Upper lobe of left lung (tissue), 6 donors: ENCODE data around the gene NRXN3. TPM values are rescaled to one million over a fixed set of nuclear protein-coding genes. Genes with fewer than 3 reads are reported as not detected.

ENCODE experiments used
- ATAC-seq, 2 donors: fragments of 200-7000 bp; cut with Tn5 transposase; one replicate each; pipeline ENCODE4 v1.9.1; 2022; ENCODE audit warnings: mild to moderate bottlenecking in 2 of 2, moderate library complexity in 2 of 2; ENCODE audit not compliant: low FRiP score in 2 of 2
- DNase-seq, 2 donors: peaks; one replicate each; pipeline ENCODE4 v3.0.0-alpha.2; 2019 to 2020
- H3K27ac ChIP-seq, 4 donors: fragments of 200-600 bp; sonication (generic); one replicate each; pipeline ENCODE4 v1.5.1; 2016 to 2019
- H3K27me3 ChIP-seq, 4 donors: fragments of 200-600 bp; sonication (generic); one replicate each; pipeline ENCODE4 v1.5.1; 2017 to 2019
- H3K36me3 ChIP-seq, 4 donors: fragments of 200-600 bp; sonication (generic); one replicate each; pipeline ENCODE4 v1.5.1; 2016 to 2019
- H3K4me1 ChIP-seq, 4 donors: fragments of 200-600 bp; sonication (generic); one replicate each; pipeline ENCODE4 v1.5.1; 2018 to 2019
- H3K4me3 ChIP-seq, 4 donors: fragments of 200-600 bp; sonication (generic); one replicate each; pipeline ENCODE4 v1.5.1; 2017 to 2019; ENCODE audit warnings: mild to moderate bottlenecking in 2 of 4, moderate library complexity in 1 of 4
- H3K9me3 ChIP-seq, 4 donors: fragments of 200-600 bp; sonication (generic); one replicate each; pipeline ENCODE4 v1.5.1; 2018 to 2019
- EP300 ChIP-seq, 4 donors: sonication (generic); formaldehyde crosslinking; IDR thresholded peaks; one replicate each; pipeline ENCODE4 v1.5.1; 2017; ENCODE audit warnings: antibody characterized with exemption in 4 of 4, control low read depth in 2 of 4
- POLR2A ChIP-seq, 4 donors: fragments of 450-650 bp; IDR thresholded peaks; one replicate each; pipeline ENCODE4 v1.5.1; 2016 to 2017; ENCODE audit warnings: antibody characterized with exemption in 4 of 4, mild to moderate bottlenecking in 2 of 4
- POLR2AphosphoS5 ChIP-seq, 2 donors: sonication (generic); formaldehyde crosslinking; IDR thresholded peaks; one replicate each; pipeline ENCODE4 v1.5.1; 2017; ENCODE audit warnings: antibody characterized with exemption in 2 of 2
- WGBS, 2 donors: methylation state at CpG; one replicate each; pipeline ENCODE4 v1.1.5; 2017 to 2018; 5-methylcytosine and 5-hydroxymethylcytosine counted together
- total RNA-seq, 6 donors: library from RNA; depleted of rRNA in 4 of 6; stranded (reverse); fragments of >200 nt in 4 of 6; gene quantifications; one replicate each; pipeline versions ENCODE4 v1.1.0 to v1.2.1, GENCODE V29; 2016 to 2021
- TF ChIP-seq, protein P1 (sequence below), 6 experiments: fragments of 450-650 bp in 4 of 6; fragments of 200-600 bp in 2 of 6; sonication (generic) in 2 of 6; IDR thresholded peaks; one replicate each; pipeline ENCODE4 v1.5.1; 2016 to 2019; ENCODE audit warnings: antibody characterized with exemption in 6 of 6
- donor health status: DM: no; HTN: no; CAD: no; lungs with moderate emphysema.
- donor health status: DM: no; HTN: yes; CAD: no; lungs with severe emphysema.

The NRXN3 gene
- total RNA-seq, 6 donors from 2014 or later = 4.4 to 14.9 (median 7.2) TPM

DNA sequence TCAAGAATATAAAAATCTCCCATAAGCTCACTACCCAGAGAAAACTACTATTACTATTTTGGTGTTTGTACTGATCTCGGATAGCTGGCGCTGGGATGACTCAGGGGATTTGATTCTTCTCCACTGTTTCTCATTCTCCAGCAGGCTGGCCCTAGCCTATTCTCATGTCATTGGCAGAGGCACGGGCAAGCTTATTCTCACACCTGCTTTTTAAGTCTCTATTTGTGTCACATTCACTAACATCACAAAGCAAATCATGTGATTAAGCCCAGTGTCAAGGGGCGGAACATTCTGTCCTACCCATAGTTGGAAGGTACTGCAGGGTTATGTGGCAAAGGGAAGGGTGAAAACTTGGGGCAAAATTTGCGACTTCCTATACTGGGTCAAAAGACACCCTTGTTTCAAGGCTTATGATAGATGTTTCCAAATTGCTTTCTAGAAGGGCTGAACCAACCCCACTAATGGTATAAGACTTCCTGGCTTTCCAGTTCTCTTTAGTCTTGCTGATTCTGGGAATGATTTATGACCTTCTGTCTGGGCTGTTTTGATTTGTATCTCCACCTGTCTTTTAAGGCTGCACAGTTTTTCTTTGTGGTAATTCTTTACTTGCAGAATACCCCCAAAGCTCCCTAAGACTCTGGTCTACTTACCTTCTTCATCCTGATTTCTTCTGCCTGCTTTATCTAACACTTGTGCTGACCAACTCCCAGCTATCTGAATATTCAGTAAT lies 406.4 kb downstream of the NRXN3 start:
- Histone ChIP-seq H3K36me3 (no peaks in the 10 kb centered on the region), H3K27ac (no peak overlapping the region), H3K4me1 (no peaks in the 10 kb centered on the region), H3K4me3 (no peak overlapping the region), H3K9me3 (peaks cover 0 to 11% (median 8%) of the 10 kb centered on the region in 4 donors), H3K27me3 (no peaks in the 10 kb centered on the region)
- DNase-seq = no peak
- no peak for ATAC-seq
- 85 to 88% methylated on average over 5 of the region's 5 CpGs for WGBS, 2 donors
- TF ChIP-seq POLR2AphosphoS5 (IDR thresholded peaks at IDR 0.05) (no peak), POLR2A (IDR thresholded peaks at IDR 0.05) (no peak)
- TF ChIP-seq, protein P1, sequence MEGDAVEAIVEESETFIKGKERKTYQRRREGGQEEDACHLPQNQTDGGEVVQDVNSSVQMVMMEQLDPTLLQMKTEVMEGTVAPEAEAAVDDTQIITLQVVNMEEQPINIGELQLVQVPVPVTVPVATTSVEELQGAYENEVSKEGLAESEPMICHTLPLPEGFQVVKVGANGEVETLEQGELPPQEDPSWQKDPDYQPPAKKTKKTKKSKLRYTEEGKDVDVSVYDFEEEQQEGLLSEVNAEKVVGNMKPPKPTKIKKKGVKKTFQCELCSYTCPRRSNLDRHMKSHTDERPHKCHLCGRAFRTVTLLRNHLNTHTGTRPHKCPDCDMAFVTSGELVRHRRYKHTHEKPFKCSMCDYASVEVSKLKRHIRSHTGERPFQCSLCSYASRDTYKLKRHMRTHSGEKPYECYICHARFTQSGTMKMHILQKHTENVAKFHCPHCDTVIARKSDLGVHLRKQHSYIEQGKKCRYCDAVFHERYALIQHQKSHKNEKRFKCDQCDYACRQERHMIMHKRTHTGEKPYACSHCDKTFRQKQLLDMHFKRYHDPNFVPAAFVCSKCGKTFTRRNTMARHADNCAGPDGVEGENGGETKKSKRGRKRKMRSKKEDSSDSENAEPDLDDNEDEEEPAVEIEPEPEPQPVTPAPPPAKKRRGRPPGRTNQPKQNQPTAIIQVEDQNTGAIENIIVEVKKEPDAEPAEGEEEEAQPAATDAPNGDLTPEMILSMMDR (IDR thresholded peaks at IDR 0.05) = no peak

DNA sequence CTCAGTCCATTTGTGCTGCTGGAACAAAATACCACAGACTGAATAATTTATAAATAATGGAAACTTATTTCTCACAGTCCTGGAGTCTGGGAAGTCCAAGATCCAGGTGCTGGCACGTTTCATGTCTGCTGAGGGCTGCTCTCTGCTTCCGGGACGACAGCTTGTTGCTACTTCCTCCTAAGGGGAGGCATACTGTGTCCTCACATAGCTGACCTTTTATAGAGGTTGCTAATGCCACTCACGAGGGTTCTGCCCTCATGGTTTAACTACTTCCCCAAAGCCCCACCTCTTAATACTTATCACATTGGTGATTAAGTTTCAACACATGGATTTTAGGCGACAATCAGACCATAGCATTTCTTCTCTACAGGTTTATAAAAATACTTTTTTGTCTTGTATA lies 411.1 kb downstream of the NRXN3 start:
- Histone ChIP-seq H3K36me3 (no peaks in the 10 kb centered on the region), H3K27ac (no peak overlapping the region), H3K4me3 (no peak overlapping the region), H3K4me1 (no peaks in the 10 kb centered on the region), H3K9me3 (no peaks in the 10 kb centered on the region), H3K27me3 (no peaks in the 10 kb centered on the region)
- 42 to 58% methylated on average over 5 of the region's 5 CpGs for WGBS, 2 donors
- DNase-seq = no peak
- ATAC-seq = no peak
- TF ChIP-seq POLR2AphosphoS5 (IDR thresholded peaks at IDR 0.05) (no peak), POLR2A (IDR thresholded peaks at IDR 0.05) (no peak)

DNA sequence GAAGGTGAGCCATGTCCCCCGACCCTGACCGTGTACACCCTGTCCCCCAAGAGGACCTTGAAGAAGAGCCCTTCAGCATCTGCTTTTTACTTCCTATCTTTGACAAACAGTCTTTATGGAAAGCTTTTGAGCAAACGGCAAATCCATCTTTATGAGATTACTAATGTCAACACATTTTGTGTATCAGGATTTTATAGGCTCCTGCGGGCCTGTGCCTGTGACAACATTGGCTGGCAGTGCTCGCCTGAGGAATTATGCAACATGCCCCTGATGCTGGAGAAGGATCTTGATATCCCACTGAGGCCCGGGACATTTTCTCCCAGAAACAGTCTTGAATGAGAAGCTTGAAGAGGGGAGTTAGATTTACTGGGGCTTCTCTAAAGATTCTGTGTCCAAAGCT lies 416.5 kb downstream of the NRXN3 start:
- Histone ChIP-seq H3K4me1 (no peaks in the 10 kb centered on the region), H3K36me3 (no peaks in the 10 kb centered on the region), H3K27ac (no peak overlapping the region), H3K9me3 (no peaks in the 10 kb centered on the region), H3K27me3 (no peaks in the 10 kb centered on the region), H3K4me3 (no peak overlapping the region)
- DNase-seq = no peak
- 69 to 70% methylated on average over 6 of the region's 6 CpGs for WGBS, 2 donors
- no peak for ATAC-seq
- no peak for TF ChIP-seq EP300 (IDR thresholded peaks at IDR 0.05)
- TF ChIP-seq, protein P1 (IDR thresholded peaks at IDR 0.05) = no peak
- no peak for TF ChIP-seq POLR2A (IDR thresholded peaks at IDR 0.05)
- no peak for TF ChIP-seq POLR2AphosphoS5 (IDR thresholded peaks at IDR 0.05)

DNA sequence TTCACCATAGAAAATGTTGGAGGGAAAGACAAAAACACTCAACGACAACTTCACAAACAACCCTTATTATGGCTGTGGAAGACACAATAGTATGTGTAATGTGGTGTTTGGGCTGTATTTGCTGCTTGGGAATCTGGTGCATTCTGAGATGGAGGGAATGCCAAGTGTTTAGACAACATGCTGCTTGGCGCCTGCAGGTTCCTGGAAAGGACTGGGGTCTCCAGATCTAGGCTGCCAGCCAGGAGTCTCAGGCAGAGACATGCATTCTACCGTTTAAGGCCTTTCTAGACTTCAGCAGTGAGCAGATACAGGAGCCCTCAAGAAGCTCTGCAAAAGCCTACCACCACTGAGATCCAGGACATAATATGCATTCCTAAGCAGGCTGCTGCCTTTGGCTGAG lies 418.7 kb downstream of the NRXN3 start:
- Histone ChIP-seq H3K27me3 (no peaks in the 10 kb centered on the region), H3K27ac (no peak overlapping the region), H3K4me1 (no peaks in the 10 kb centered on the region), H3K36me3 (no peaks in the 10 kb centered on the region), H3K9me3 (no peaks in the 10 kb centered on the region), H3K4me3 (no peak overlapping the region)
- ATAC-seq = no peak
- WGBS, 2 donors = 51 to 88% methylated on average over 3 of the region's 3 CpGs
- TF ChIP-seq POLR2AphosphoS5 (IDR thresholded peaks at IDR 0.05) (no peak), EP300 (IDR thresholded peaks at IDR 0.05) (no peak), POLR2A (IDR thresholded peaks at IDR 0.05) (no peak)
- TF ChIP-seq, protein P1 (IDR thresholded peaks at IDR 0.05) = no peak
- DNase-seq = no peak

DNA sequence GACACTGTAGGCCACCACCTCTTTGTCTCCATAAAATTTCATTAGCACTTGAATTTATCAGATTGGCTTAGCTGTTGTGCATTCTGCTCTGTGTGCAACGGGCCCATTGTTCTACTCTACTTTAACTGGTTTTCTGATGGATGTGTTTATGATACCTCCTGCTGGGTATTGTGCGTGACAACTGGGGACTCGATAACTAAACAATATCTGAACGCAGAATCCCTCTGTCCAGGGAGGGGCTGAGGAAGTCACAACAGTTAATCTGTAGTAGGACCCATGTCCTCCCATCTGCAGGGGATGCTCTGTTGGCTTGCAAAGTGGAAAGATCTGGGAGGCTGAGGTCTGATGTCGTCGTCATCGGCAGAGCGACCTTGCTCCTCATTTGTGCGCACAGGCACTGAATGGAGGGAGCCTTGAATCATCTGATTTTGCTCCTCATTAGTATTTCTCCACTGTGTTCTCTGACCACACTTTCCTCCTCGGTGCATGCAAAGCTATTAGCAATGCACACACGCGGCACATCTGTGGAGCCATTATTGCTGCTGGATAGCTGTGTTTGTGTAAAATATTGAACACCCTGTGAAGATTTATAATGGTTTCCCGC lies 422.5 kb downstream of the NRXN3 start:
- no peaks in the 10 kb centered on the region for H3K27me3 ChIP-seq
- no peak for DNase-seq
- H3K4me1 ChIP-seq = no peaks in the 10 kb centered on the region
- no peaks in the 10 kb centered on the region for H3K36me3 ChIP-seq
- no peak overlapping the region for H3K4me3 ChIP-seq
- no peak for ATAC-seq
- no peaks in the 10 kb centered on the region for H3K9me3 ChIP-seq
- TF ChIP-seq, protein P1 (IDR thresholded peaks at IDR 0.05) = no peak
- no peak for TF ChIP-seq POLR2A (IDR thresholded peaks at IDR 0.05)
- no peak overlapping the region for H3K27ac ChIP-seq
- WGBS, 2 donors = 86 to 87% methylated on average over 13 of the region's 13 CpGs
